CD4-positive, CD25-positive, alpha-beta regulatory T cell (primary cell): Measurements from ENCODE around the gene HEG1. TPM values are rescaled to one million over a fixed set of nuclear protein-coding genes. Genes with fewer than 3 reads are reported as not detected.
A peak's percentile ranks its signal among the peaks of the same experiment; 100 is the strongest.

Experiments
- ATAC-seq, 2 donors: fragments of 150-1000 bp; cut with Tn5 transposase; one replicate each; pipeline ENCODE4 v1.10.0; 2021; ENCODE audit warnings: low read depth in 2 of 2, moderate number of reproducible peaks in 2 of 2, moderate library complexity in 1 of 2
- DNase-seq, 3 donors: peaks; one replicate each; pipeline versions ENCODE4 v3.0.0 to v3.0.0-alpha.2; 2012 to 2022; ENCODE audit warnings: mixed read lengths in 1 of 3
- H3K27ac ChIP-seq: one replicate; pipeline ENCODE4 v1.7.0; 2013; ENCODE audit warnings: mild to moderate bottlenecking, low read length; ENCODE audit not compliant: insufficient read depth, poor library complexity, severe bottlenecking
- H3K27me3 ChIP-seq: one replicate; pipeline ENCODE4 v1.7.0; 2013; ENCODE audit warnings: low read length; ENCODE audit not compliant: control insufficient read depth, insufficient read depth
- H3K36me3 ChIP-seq: one replicate; pipeline ENCODE4 v1.7.0; 2013; ENCODE audit warnings: mild to moderate bottlenecking, low read length, moderate library complexity; ENCODE audit not compliant: control insufficient read depth, insufficient read depth
- H3K4me1 ChIP-seq: 2 replicates; pipeline ENCODE4 v1.7.0; 2013; ENCODE audit warnings: mild to moderate bottlenecking, low read length; ENCODE audit not compliant: insufficient read depth, control insufficient read depth, poor library complexity, severe bottlenecking
- H3K4me3 ChIP-seq: one replicate; pipeline ENCODE4 v1.7.0; 2013; ENCODE audit warnings: low read depth, mild to moderate bottlenecking, low read length, moderate library complexity
- H3K9me3 ChIP-seq, 2 experiments: 1 replicate in 1 of 2; 2 replicates in 1 of 2; pipeline ENCODE4 v1.7.0; 2013; ENCODE audit warnings: low read length in 2 of 2, mild to moderate bottlenecking in 1 of 2, moderate library complexity in 1 of 2; ENCODE audit not compliant: control insufficient read depth in 2 of 2
- H3K27ac Mint-ChIP-seq, 3 donors: one replicate each; pipeline ENCODE4 v1.8.0; 2020 to 2022; ENCODE audit warnings: mild to moderate bottlenecking in 3 of 3, mixed read lengths in 3 of 3, moderate library complexity in 2 of 3
- H3K27me3 Mint-ChIP-seq: one replicate; pipeline ENCODE4 v1.8.0; 2022; ENCODE audit warnings: mild to moderate bottlenecking, mixed read lengths
- H3K36me3 Mint-ChIP-seq: one replicate; pipeline ENCODE4 v1.8.0; 2020; ENCODE audit warnings: mixed read lengths
- H3K4me1 Mint-ChIP-seq, 4 donors: one replicate each; pipeline ENCODE4 v1.8.0; 2020 to 2022; ENCODE audit warnings: mixed read lengths in 4 of 4, mild to moderate bottlenecking in 1 of 4
- H3K4me3 Mint-ChIP-seq, 4 donors: one replicate each; pipeline ENCODE4 v1.8.0; 2020 to 2022; ENCODE audit warnings: mild to moderate bottlenecking in 4 of 4, mixed read lengths in 4 of 4, moderate library complexity in 3 of 4
- H3K9me3 Mint-ChIP-seq, 7 donors: one replicate each; pipeline ENCODE4 v1.8.0; 2020 to 2022; ENCODE audit warnings: mixed read lengths in 7 of 7, mild to moderate bottlenecking in 3 of 7, moderate library complexity in 2 of 7
- polyA plus RNA-seq, 4 donors: library from polyadenylated mRNA; unstranded; fragments of 300-500 nt; fragmentation: Illumina TruSeq; gene quantifications; one replicate each; pipeline ENCODE4 v1.2.3, GENCODE V29; 2021
- total RNA-seq: library from RNA; stranded (reverse); gene quantifications from one replicate; pipeline ENCODE4 v1.2.3, GENCODE V29; 2022

Gene HEG1
- total and polyA plus RNA-seq, 5 donors from 2014 or later = 0.95 to 24.8 (median 2.3) TPM

- no peak overlapping the region for H3K27ac ChIP-seq
- Mint-ChIP-seq H3K9me3 (peaks cover 0 to 5% (median 0%) of the 10 kb centered on the region in 7 donors), H3K27ac (peak overlapping the region in 2 of 3 donors; percentile 9 to 35)
Observed at GRCh38 chr3:125069452-125069851, 13.7 kb upstream of the HEG1 start.

GRCh38 chr3:125068265-125068664 lies 12.5 kb upstream of the HEG1 start:
- Histone ChIP-seq H3K36me3 (no peaks in the 10 kb centered on the region), H3K9me3 (no peaks in the 10 kb centered on the region), H3K27me3 (no peaks in the 10 kb centered on the region), H3K4me3 (no peak overlapping the region), H3K27ac (no peak overlapping the region), H3K4me1 (no peaks in the 10 kb centered on the region)
- no peak overlapping the region for H3K4me3 Mint-ChIP-seq
- DNase-seq (no peak), ATAC-seq (no peak)
- peaks cover 0 to 12% (median 3%) of the 10 kb centered on the region in 4 donors for H3K4me1 Mint-ChIP-seq
- no peak overlapping the region for H3K27ac Mint-ChIP-seq
- H3K9me3 Mint-ChIP-seq = peaks cover 0 to 5% (median 0%) of the 10 kb centered on the region in 7 donors
- peaks cover 12% of the 10 kb centered on the region for H3K27me3 Mint-ChIP-seq
- H3K36me3 Mint-ChIP-seq = no peaks in the 10 kb centered on the region

More at GRCh38 chr3:125069452-125069851, 13.7 kb upstream of the HEG1 start:
- ATAC-seq = peak in 1 of 2 donors; percentile 43
- Histone ChIP-seq H3K4me3 (no peak overlapping the region), H3K36me3 (no peaks in the 10 kb centered on the region), H3K4me1 (no peaks in the 10 kb centered on the region), H3K9me3 (no peaks in the 10 kb centered on the region), H3K27me3 (no peaks in the 10 kb centered on the region)
- no peak overlapping the region for H3K4me3 Mint-ChIP-seq
- H3K36me3 Mint-ChIP-seq = no peaks in the 10 kb centered on the region
- DNase-seq = no peak
- peaks cover 0 to 12% (median 3%) of the 10 kb centered on the region in 4 donors for H3K4me1 Mint-ChIP-seq
- H3K27me3 Mint-ChIP-seq = peaks cover 10% of the 10 kb centered on the region

- Histone ChIP-seq H3K9me3 (no peaks in the 10 kb centered on the region), H3K27me3 (no peaks in the 10 kb centered on the region), H3K4me1 (no peaks in the 10 kb centered on the region), H3K36me3 (no peaks in the 10 kb centered on the region), H3K27ac (no peak overlapping the region), H3K4me3 (no peak overlapping the region)
- ATAC-seq (no peak), DNase-seq (no peak)
- Mint-ChIP-seq H3K36me3 (no peaks in the 10 kb centered on the region), H3K4me1 (peaks cover 0 to 12% (median 3%) of the 10 kb centered on the region in 4 donors), H3K9me3 (peaks cover 0 to 5% (median 0%) of the 10 kb centered on the region in 7 donors), H3K4me3 (no peak overlapping the region), H3K27me3 (peaks cover 16% of the 10 kb centered on the region), H3K27ac (no peak overlapping the region)
Observed at GRCh38 chr3:125067225-125067624, 11.4 kb upstream of the HEG1 start.

GRCh38 chr3:125062904-125063618 lies 7.3 kb upstream of the HEG1 start:
- Mint-ChIP-seq H3K27ac (no peak overlapping the region), H3K4me1 (no peaks in the 10 kb centered on the region), H3K36me3 (no peaks in the 10 kb centered on the region), H3K4me3 (peak overlapping the region in 1 of 4 donors; percentile 43), H3K9me3 (peaks cover 0 to 4% (median 0%) of the 10 kb centered on the region in 7 donors), H3K27me3 (peaks cover 39% of the 10 kb centered on the region)
- no peak overlapping the region for H3K4me3 ChIP-seq
- no peak for DNase-seq
- H3K9me3 ChIP-seq = no peaks in the 10 kb centered on the region
- H3K27ac ChIP-seq = no peak overlapping the region
- ATAC-seq = no peak
- peaks cover 4% of the 10 kb centered on the region for H3K27me3 ChIP-seq
- H3K36me3 ChIP-seq = no peaks in the 10 kb centered on the region
- no peaks in the 10 kb centered on the region for H3K4me1 ChIP-seq

- Mint-ChIP-seq H3K4me1 (peaks cover 0 to 2% (median 0%) of the 10 kb centered on the region in 4 donors), H3K27me3 (peaks cover 35% of the 10 kb centered on the region), H3K36me3 (no peaks in the 10 kb centered on the region), H3K27ac (no peak overlapping the region), H3K9me3 (peaks cover 0 to 2% (median 0%) of the 10 kb centered on the region in 7 donors), H3K4me3 (no peak overlapping the region)
- Histone ChIP-seq H3K4me3 (no peak overlapping the region), H3K27ac (no peak overlapping the region), H3K27me3 (peaks cover 4% of the 10 kb centered on the region), H3K36me3 (no peaks in the 10 kb centered on the region), H3K9me3 (no peaks in the 10 kb centered on the region), H3K4me1 (no peaks in the 10 kb centered on the region)
- no peak for ATAC-seq
- DNase-seq = no peak
Observed at GRCh38 chr3:125061646-125062045, 5.8 kb upstream of the HEG1 start.

GRCh38 chr3:125061170-125061569 lies 5.4 kb upstream of the HEG1 start:
- Histone ChIP-seq H3K27me3 (peaks cover 4% of the 10 kb centered on the region), H3K27ac (no peak overlapping the region), H3K4me1 (peaks cover 3% of the 10 kb centered on the region), H3K9me3 (no peaks in the 10 kb centered on the region), H3K36me3 (no peaks in the 10 kb centered on the region), H3K4me3 (no peak overlapping the region)
- Mint-ChIP-seq H3K4me1 (peaks cover 0 to 7% (median under 1%) of the 10 kb centered on the region in 4 donors), H3K36me3 (no peaks in the 10 kb centered on the region), H3K27me3 (peaks cover 32% of the 10 kb centered on the region), H3K27ac (no peak overlapping the region), H3K4me3 (no peak overlapping the region), H3K9me3 (peaks cover 0 to 2% (median 0%) of the 10 kb centered on the region in 7 donors)
- ATAC-seq (no peak), DNase-seq (no peak)

- H3K27ac Mint-ChIP-seq = no peak overlapping the region
Observed at GRCh38 chr3:125059488-125060245, 3.9 kb upstream of the HEG1 start.

More at GRCh38 chr3:125059488-125060245, 3.9 kb upstream of the HEG1 start:
- Histone ChIP-seq H3K27ac (no peak overlapping the region), H3K4me3 (no peak overlapping the region), H3K9me3 (no peaks in the 10 kb centered on the region), H3K27me3 (peaks cover 4% of the 10 kb centered on the region), H3K36me3 (no peaks in the 10 kb centered on the region), H3K4me1 (peaks cover 9% of the 10 kb centered on the region)
- peaks cover 0 to 2% (median 0%) of the 10 kb centered on the region in 7 donors for H3K9me3 Mint-ChIP-seq
- peaks cover 2 to 8% (median 3%) of the 10 kb centered on the region in 4 donors for H3K4me1 Mint-ChIP-seq
- H3K4me3 Mint-ChIP-seq = peak overlapping the region in 1 of 4 donors; percentile 31
- ATAC-seq = no peak
- no peak for DNase-seq
- H3K36me3 Mint-ChIP-seq = no peaks in the 10 kb centered on the region
- H3K27me3 Mint-ChIP-seq = peaks cover 32% of the 10 kb centered on the region
